CD4-positive, alpha-beta memory T cell (primary cell): ENCODE measurements around the gene FBXL19. TPM values are rescaled to one million over a fixed set of nuclear protein-coding genes. Genes with fewer than 3 reads are reported as not detected.

Experiments used
- CTCF ChIA-PET: fragments of 350-600 bp; sonication (Branson Sonifier 250); formaldehyde crosslinking; loops from one replicate; lab custom pipeline; 2021; ENCODE audit warnings: inconsistent platforms; ENCODE audit not compliant: partially characterized antibody; lab: Charles Lee
- POLR2A ChIA-PET: fragments of 350-600 bp; sonication (Branson Sonifier 250); formaldehyde crosslinking; loops from one replicate; lab custom pipeline; 2021; ENCODE audit not compliant: partially characterized antibody; lab: Charles Lee
- DNase-seq, 5 donors: peaks; one replicate each; pipeline versions ENCODE4 v3.0.0 to v3.0.0-alpha.2; 2020 to 2022; ENCODE audit warnings: mixed read lengths in 1 of 5
- H3K27ac ChIP-seq: one replicate; pipeline ENCODE4 v1.7.0; 2013; ENCODE audit warnings: low read depth, low read length
- H3K27me3 ChIP-seq: 2 replicates; pipeline ENCODE4 v1.7.0; 2013; ENCODE audit warnings: mild to moderate bottlenecking, low read length, moderate library complexity; ENCODE audit not compliant: insufficient read depth
- H3K36me3 ChIP-seq: 2 replicates; pipeline ENCODE4 v1.7.0; 2013; ENCODE audit warnings: mild to moderate bottlenecking, low read length, moderate library complexity; ENCODE audit not compliant: insufficient read depth
- H3K4me1 ChIP-seq: 2 replicates; pipeline ENCODE4 v1.7.0; 2013; ENCODE audit warnings: mild to moderate bottlenecking, low read length, moderate library complexity; ENCODE audit not compliant: insufficient read depth
- H3K4me3 ChIP-seq, 2 donors: one replicate each; pipeline ENCODE4 v1.7.0; 2013; ENCODE audit warnings: low read length in 2 of 2, mild to moderate bottlenecking in 1 of 2
- H3K9me3 ChIP-seq, 2 donors: one replicate each; pipeline ENCODE4 v1.7.0; 2013; ENCODE audit warnings: low read length in 2 of 2, control low read depth in 1 of 2; ENCODE audit not compliant: control insufficient read depth in 1 of 2
- H3K27ac Mint-ChIP-seq, 7 donors: one replicate each; pipeline ENCODE4 v1.8.0; 2020 to 2021; ENCODE audit warnings: mixed read lengths in 7 of 7, mild to moderate bottlenecking in 6 of 7, inconsistent platforms in 3 of 7, moderate library complexity in 3 of 7
- H3K27me3 Mint-ChIP-seq, 2 donors: one replicate each; pipeline ENCODE4 v1.8.0; 2020 to 2021; ENCODE audit warnings: mixed read lengths in 2 of 2
- H3K36me3 Mint-ChIP-seq, 2 donors: one replicate each; pipeline ENCODE4 v1.8.0; 2020 to 2021; ENCODE audit warnings: mixed read lengths in 2 of 2, inconsistent platforms in 1 of 2, mild to moderate bottlenecking in 1 of 2
- H3K4me1 Mint-ChIP-seq, 4 donors: one replicate each; pipeline ENCODE4 v1.8.0; 2020 to 2021; ENCODE audit warnings: mixed read lengths in 4 of 4, mild to moderate bottlenecking in 1 of 4
- H3K4me3 Mint-ChIP-seq, 8 donors: one replicate each; pipeline ENCODE4 v1.8.0; 2020 to 2021; ENCODE audit warnings: mixed read lengths in 8 of 8, mild to moderate bottlenecking in 7 of 8, moderate library complexity in 6 of 8, inconsistent platforms in 3 of 8
- H3K9me3 Mint-ChIP-seq, 8 donors: one replicate each; pipeline ENCODE4 v1.8.0; 2020 to 2021; ENCODE audit warnings: mixed read lengths in 8 of 8, mild to moderate bottlenecking in 5 of 8, inconsistent platforms in 3 of 8, moderate library complexity in 1 of 8
- intact Hi-C: fragments of 100-400 bp; cut with micrococcal nuclease; formaldehyde crosslinking; loops from one replicate; pipeline ENCODE4 v1.15.1; 2023
- microRNA-seq: library from miRNA; unstranded; fragments of <30 nt; microRNA quantifications from one replicate; pipeline ENCODE4 v1.2.0, GENCODE V29; 2021; ENCODE audit warnings: borderline replicate concordance, borderline number of aligned reads, borderline microRNAs expressed, mixed read lengths
- polyA plus RNA-seq, 2 donors: library from polyadenylated mRNA; unstranded; fragments of 300-500 nt; fragmentation: Illumina TruSeq; gene quantifications; one replicate each; pipeline ENCODE4 v1.2.3, GENCODE V29; 2021
- total RNA-seq, 2 experiments: library from RNA; stranded (reverse); gene quantifications; one replicate each; pipeline ENCODE4 v1.2.3, GENCODE V29; 2021

FBXL19 gene
- total and polyA plus RNA-seq, 4 experiments from 2014 or later = 0.16 to 15.8 (median 15.6) TPM; not detected in 1

DNA sequence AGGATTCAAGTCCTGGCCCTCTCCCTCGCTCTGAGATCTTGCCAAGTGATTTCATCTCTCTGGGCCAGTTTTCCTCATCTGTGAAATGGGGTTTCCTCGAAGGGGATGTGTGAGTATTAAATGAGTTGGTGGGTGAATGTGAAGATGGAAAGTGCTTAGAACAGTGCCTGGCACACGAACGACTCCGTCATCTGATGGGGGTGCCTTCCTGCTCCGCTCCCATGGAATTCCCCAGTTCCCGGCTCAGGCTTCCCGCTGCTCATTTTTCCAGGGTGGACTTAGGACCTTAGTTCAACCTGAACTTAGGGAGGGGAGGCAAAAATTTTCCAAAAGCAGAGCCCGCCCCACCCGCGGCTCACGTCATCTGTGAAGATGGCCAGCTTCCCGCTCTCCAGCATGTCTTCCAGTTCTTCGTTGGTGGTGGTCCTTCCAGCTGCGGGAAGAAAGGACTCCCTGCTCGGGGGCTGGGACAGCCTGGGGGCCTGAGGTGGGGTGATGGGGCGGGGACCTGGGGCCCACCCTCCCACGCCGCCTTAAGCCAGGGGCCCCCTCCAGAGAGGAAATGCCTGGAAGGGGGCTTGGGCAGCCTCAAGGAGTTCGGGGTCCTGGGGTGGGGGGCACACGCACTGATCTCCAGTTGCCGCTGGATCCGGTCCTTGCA is 73.1 kb downstream of the FBXL19 start:
- H3K9me3 ChIP-seq = no peaks in the 10 kb centered on the region
- DNase-seq = no peak
- no peaks in the 10 kb centered on the region for H3K27me3 Mint-ChIP-seq
- peak overlapping the region in 5 of 7 donors; percentile 54 to 89 (median 86) for H3K27ac Mint-ChIP-seq
- H3K27me3 ChIP-seq = no peaks in the 10 kb centered on the region
- no peaks in the 10 kb centered on the region for H3K9me3 Mint-ChIP-seq
- peak overlapping the region; percentile 60 to 69 for H3K4me3 ChIP-seq
- H3K4me1 ChIP-seq = peaks cover 11% of the 10 kb centered on the region
- no peaks in the 10 kb centered on the region for H3K36me3 Mint-ChIP-seq
- CTCF ChIA-PET = interaction anchor here (1.1 to 1.8 kb wide), 2 partner anchors 146 kb away, joined by 3 to 4 read pairs; no protein-coding TSS in a partner anchor
- peaks cover 2 to 6% (median 4%) of the 10 kb centered on the region in 4 donors for H3K4me1 Mint-ChIP-seq
- POLR2A ChIA-PET = interaction anchor here (1.0 to 1.5 kb wide), 3 partner anchors 10 to 146 kb away, joined by 4 to 5 read pairs (median 5); partner anchors contain the start of genes ZNF646 and ZNF668
- peak overlapping the region; percentile 61 to 86 (median 82) for H3K4me3 Mint-ChIP-seq
- intact Hi-C loops = loop anchor here (5.0 kb wide), 1 partner anchor 39 kb away; the partner anchor contains the start of gene SETD1A
- no peaks in the 10 kb centered on the region for H3K36me3 ChIP-seq
- peak overlapping the region; percentile 47 for H3K27ac ChIP-seq

DNA sequence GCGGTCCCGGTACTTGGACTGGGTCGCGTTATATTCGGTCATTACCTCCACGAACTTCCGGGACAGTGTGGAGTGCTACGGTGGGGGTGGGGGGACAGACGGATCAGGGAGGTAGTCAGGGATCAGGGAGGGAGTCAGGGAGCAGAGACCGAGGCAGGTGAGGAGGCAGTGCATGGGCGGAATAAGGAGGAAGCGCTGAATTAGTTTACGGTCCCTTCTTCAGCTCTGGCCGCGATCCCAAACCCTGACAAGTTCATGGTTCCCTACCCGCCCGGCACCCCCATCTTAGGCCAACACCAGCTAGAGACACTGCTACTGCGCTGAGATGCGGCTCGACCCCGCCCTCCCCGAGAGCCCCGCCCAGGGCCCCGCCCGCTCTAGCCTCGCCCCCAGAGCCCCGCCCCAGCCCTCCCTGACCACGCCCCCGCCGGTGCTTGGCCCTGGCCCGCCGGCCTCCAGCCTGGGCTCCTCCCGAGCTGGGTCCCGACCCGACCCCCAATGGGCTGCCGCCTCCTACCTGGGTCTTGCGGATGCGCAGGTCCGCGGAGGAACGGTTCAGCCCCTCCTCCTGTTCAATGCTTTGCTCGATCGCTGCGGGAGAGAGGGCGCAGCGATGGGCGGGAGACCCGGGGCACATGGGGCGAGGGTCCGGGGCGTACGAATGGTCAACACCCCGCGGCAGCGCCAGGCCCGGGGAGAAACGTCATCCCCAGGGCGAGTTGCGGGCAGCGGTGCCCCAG is 73.8 kb downstream of the FBXL19 start:
- H3K36me3 ChIP-seq = no peaks in the 10 kb centered on the region
- peaks cover 2 to 6% (median 4%) of the 10 kb centered on the region in 4 donors for H3K4me1 Mint-ChIP-seq
- ChIA-PET CTCF (interaction anchor here (1.1 kb wide), 1 partner anchor 145 kb away, joined by 3 read pairs; no protein-coding TSS in a partner anchor), POLR2A (interaction anchor here (0.7 to 1.5 kb wide), 4 partner anchors 11 to 145 kb away, joined by 3 to 5 read pairs (median 4); partner anchors contain the start of genes ZNF646 and ZNF668)
- H3K27me3 Mint-ChIP-seq = no peaks in the 10 kb centered on the region
- H3K27ac ChIP-seq = peak overlapping the region; percentile 47
- no peaks in the 10 kb centered on the region for H3K36me3 Mint-ChIP-seq
- intact Hi-C loops = loop anchor here (1.0 to 5.0 kb wide), 5 partner anchors 36 to 145 kb away; partner anchors contain the start of genes KAT8, SETD1A, STX4 and ZNF646
- no peaks in the 10 kb centered on the region for H3K9me3 Mint-ChIP-seq
- H3K4me3 ChIP-seq = peak overlapping the region; percentile 60 to 69
- H3K4me1 ChIP-seq = peaks cover 11% of the 10 kb centered on the region
- peak; percentile 59 to 82 (median 66) for DNase-seq
- no peaks in the 10 kb centered on the region for H3K9me3 ChIP-seq
- peak overlapping the region in 6 of 7 donors; percentile 54 to 89 (median 85) for H3K27ac Mint-ChIP-seq
- H3K27me3 ChIP-seq = no peaks in the 10 kb centered on the region
- peak overlapping the region; percentile 67 to 86 (median 82) for H3K4me3 Mint-ChIP-seq

- H3K4me1 ChIP-seq = peaks cover 11% of the 10 kb centered on the region
- ChIA-PET CTCF (interaction anchor here (1.1 to 1.9 kb wide), 2 partner anchors 14 to 144 kb away, joined by 3 to 9 read pairs; no protein-coding TSS in a partner anchor), POLR2A (interaction anchor here (0.7 to 1.5 kb wide), 4 partner anchors 37 to 144 kb away, joined by 3 to 5 read pairs (median 4); partner anchors contain the start of genes ZNF646 and ZNF668)
- intact Hi-C loops = loop anchor here (1.0 to 5.0 kb wide), 5 partner anchors 35 to 144 kb away; partner anchors contain the start of genes KAT8, SETD1A, STX4 and ZNF646
- no peaks in the 10 kb centered on the region for H3K27me3 ChIP-seq
- Mint-ChIP-seq H3K9me3 (no peaks in the 10 kb centered on the region), H3K27ac (peak overlapping the region in 3 of 7 donors; percentile 18 to 54 (median 22)), H3K36me3 (no peaks in the 10 kb centered on the region), H3K27me3 (no peaks in the 10 kb centered on the region), H3K4me1 (peaks cover 2 to 6% (median 4%) of the 10 kb centered on the region in 4 donors), H3K4me3 (peak overlapping the region; percentile 46 to 86 (median 74))
- no peaks in the 10 kb centered on the region for H3K9me3 ChIP-seq
- no peak for DNase-seq
- H3K36me3 ChIP-seq = no peaks in the 10 kb centered on the region
- H3K27ac ChIP-seq = no peak overlapping the region
- peak overlapping the region; percentile 6 to 60 for H3K4me3 ChIP-seq
Observed at GRCh38 chr16:30997725-30998711, 74.6 kb downstream of the FBXL19 start.

Small RNA genes lying within 50 kb of the gene (microRNA-seq; reads per million reads assigned to microRNA genes)
- gene MIR4519 (not detected), gene MIR762 (0.72 reads per million)

Other genes with a start within 250 kb of the FBXL19 start
- 100 to 1,000 TPM; 101 to 115 TPM for gene SRCAP, start 224.4 kb upstream of the FBXL19 start, total RNA-seq
- 10 to 100 TPM in 1 of 2 donors, 1 to 10 TPM in 1; 1.2 to 35.4 TPM for gene SRCAP, start 224.4 kb upstream of the FBXL19 start, polyA plus RNA-seq
- gene PHKG2, start 175.1 kb upstream of the FBXL19 start, total RNA-seq = 10 to 100 TPM; 54.1 to 54.9 TPM
- 10 to 100 TPM; 42.0 to 63.5 TPM for gene PHKG2, start 175.1 kb upstream of the FBXL19 start, polyA plus RNA-seq
- 1 to 10 TPM; 2.6 to 3.4 TPM for gene CFAP119, start 161.5 kb upstream of the FBXL19 start, total RNA-seq
- under 1 TPM; 0.22 to 0.42 TPM for gene CFAP119, start 161.5 kb upstream of the FBXL19 start, polyA plus RNA-seq
- 100 to 1,000 TPM; 101 to 109 TPM for gene RNF40, start 161.2 kb upstream of the FBXL19 start, total RNA-seq
- gene RNF40, start 161.2 kb upstream of the FBXL19 start, polyA plus RNA-seq = 10 to 100 TPM; 16.6 to 52.4 TPM
- 1 to 10 TPM; 4.7 to 5.4 TPM for gene ZNF629, start 136.4 kb upstream of the FBXL19 start, total RNA-seq
- under 1 TPM; 0.07 to 0.94 TPM for gene ZNF629, start 136.4 kb upstream of the FBXL19 start, polyA plus RNA-seq
- 10 to 100 TPM; 25.5 to 27.3 TPM for gene BCL7C, start 29.5 kb upstream of the FBXL19 start, total RNA-seq
- gene BCL7C, start 29.5 kb upstream of the FBXL19 start, polyA plus RNA-seq = 10 to 100 TPM; 45.4 to 53.1 TPM
- under 1 TPM; 0.19 to 0.26 TPM for gene CTF1, start 27.0 kb upstream of the FBXL19 start, total RNA-seq
- not detected for gene CTF1, start 27.0 kb upstream of the FBXL19 start, polyA plus RNA-seq
- gene ORAI3, start 25.5 kb downstream of the FBXL19 start, total RNA-seq = 10 to 100 TPM; 19.3 to 22.0 TPM
- gene ORAI3, start 25.5 kb downstream of the FBXL19 start, polyA plus RNA-seq = 10 to 100 TPM; 16.2 to 17.5 TPM
- 10 to 100 TPM; 32.1 to 33.2 TPM for gene SETD1A, start 34.2 kb downstream of the FBXL19 start, total RNA-seq
- 1 to 10 TPM in 1 of 2 donors, not detected in 1; 5.6 TPM for gene SETD1A, start 34.2 kb downstream of the FBXL19 start, polyA plus RNA-seq
- 1 to 10 TPM; 3.6 to 4.3 TPM for gene HSD3B7, start 61.6 kb downstream of the FBXL19 start, total RNA-seq
- gene HSD3B7, start 61.6 kb downstream of the FBXL19 start, polyA plus RNA-seq = 1 to 10 TPM in 1 of 2 donors, under 1 TPM in 1; 0.08 to 1.2 TPM
- gene STX1B, start 87.1 kb downstream of the FBXL19 start, total RNA-seq = 1 to 10 TPM; 1.5 to 2.4 TPM
- not detected for gene STX1B, start 87.1 kb downstream of the FBXL19 start, polyA plus RNA-seq
- 100 to 1,000 TPM; 106 to 111 TPM for gene STX4, start 110.0 kb downstream of the FBXL19 start, total RNA-seq
- gene STX4, start 110.0 kb downstream of the FBXL19 start, polyA plus RNA-seq = 10 to 100 TPM; 21.2 to 33.0 TPM
- 10 to 100 TPM; 11.7 to 13.6 TPM for gene ZNF668, start 150.7 kb downstream of the FBXL19 start, total RNA-seq
- gene ZNF668, start 150.7 kb downstream of the FBXL19 start, polyA plus RNA-seq = 1 to 10 TPM; 3.0 to 6.8 TPM
- gene ZNF646, start 150.8 kb downstream of the FBXL19 start, total RNA-seq = 10 to 100 TPM; 46.9 to 47.0 TPM
- gene ZNF646, start 150.8 kb downstream of the FBXL19 start, polyA plus RNA-seq = 1 to 10 TPM in 1 of 2 donors, under 1 TPM in 1; 0.77 to 8.9 TPM
- gene PRSS53, start 165.4 kb downstream of the FBXL19 start, total RNA-seq = 10 to 100 TPM; 13.3 to 13.5 TPM
- under 1 TPM; 0.43 to 0.69 TPM for gene PRSS53, start 165.4 kb downstream of the FBXL19 start, polyA plus RNA-seq
- gene VKORC1, start 171.2 kb downstream of the FBXL19 start, total RNA-seq = 10 to 100 TPM; 48.9 to 51.3 TPM
- 100 to 1,000 TPM in 1 of 2 donors, 10 to 100 TPM in 1; 93.7 to 114 TPM for gene VKORC1, start 171.2 kb downstream of the FBXL19 start, polyA plus RNA-seq
- gene BCKDK, start 184.8 kb downstream of the FBXL19 start, total RNA-seq = 10 to 100 TPM; 17.0 to 21.1 TPM
- gene BCKDK, start 184.8 kb downstream of the FBXL19 start, polyA plus RNA-seq = 10 to 100 TPM; 22.3 to 24.3 TPM
- gene KAT8, start 194.1 kb downstream of the FBXL19 start, total RNA-seq = 10 to 100 TPM; 90.8 to 94.2 TPM
- gene KAT8, start 194.1 kb downstream of the FBXL19 start, polyA plus RNA-seq = 10 to 100 TPM; 37.5 to 68.8 TPM
- not detected for gene PRSS8, start 212.2 kb downstream of the FBXL19 start, total RNA-seq
- under 1 TPM in 1 of 2 donors, not detected in 1; 0.33 TPM for gene PRSS8, start 212.2 kb downstream of the FBXL19 start, polyA plus RNA-seq
- gene PRSS36, start 226.5 kb downstream of the FBXL19 start, total RNA-seq = under 1 TPM; 0.33 to 0.67 TPM
- under 1 TPM; 0.47 to 0.94 TPM for gene PRSS36, start 226.5 kb downstream of the FBXL19 start, polyA plus RNA-seq